GM12878 (cell line): ENCODE data around the gene IL37. TPM values are rescaled to one million over a fixed set of nuclear protein-coding genes. Genes with fewer than 3 reads are reported as not detected.

Experiments
- ATAC-seq: fragments of 200-7000 bp; cut with Tn5 transposase; 3 replicates; pipeline ENCODE4 v1.9.1; 2020; ENCODE audit warnings: mild to moderate bottlenecking, moderate library complexity
- BruUV-seq: library from RNA; stranded (reverse); fragments of 400-500 nt; replicated peaks from 2 replicates; lab custom pipeline; 2021; lab: Mats Ljungman, UMichigan
- CTCF ChIA-PET: fragments of 300-600 bp; sonication (Branson Sonifier 250); formaldehyde crosslinking; extraction: SDS; loops from one replicate; lab custom pipeline; 2021; ENCODE audit warnings: inconsistent platforms; lab: Yijun Ruan, JAX
- POLR2A ChIA-PET: fragments of 350-600 bp; formaldehyde crosslinking; extraction: SDS; loops from one replicate; lab custom pipeline; 2021; ENCODE audit warnings: inconsistent platforms; lab: Charles Lee
- RAD21 ChIA-PET: fragments of 300-600 bp; sonication (Branson Sonifier 250); formaldehyde crosslinking; loops from one replicate; lab custom pipeline; 2023; ENCODE audit warnings: antibody characterized with exemption; ENCODE audit not compliant: unreplicated experiment; lab: Charles Lee
- SMC1A ChIA-PET: fragments of 300-600 bp; sonication (Branson Sonifier 250); formaldehyde crosslinking; loops from one replicate; lab custom pipeline; 2023; ENCODE audit not compliant: unreplicated experiment, uncharacterized antibody; lab: Charles Lee
- DNase-seq: peaks from one replicate; pipeline ENCODE4 v3.0.0-alpha.2; 2011; ENCODE audit warnings: low read depth, low spot score
- FAIRE-seq: peaks from 3 replicates; lab custom pipeline; 2011; peaks lifted over from hg19 to GRCh38; lab: Jason Lieb, UNC
- H2AFZ ChIP-seq: 2 replicates; pipeline ENCODE4 v1.6.0; 2011; ENCODE audit warnings: low read depth, low read length, control low read depth; ENCODE audit not compliant: control insufficient read depth
- H3K27ac ChIP-seq: 2 replicates; pipeline ENCODE4 v1.5.1; 2011; ENCODE audit warnings: control low read depth; ENCODE audit not compliant: control insufficient read depth, insufficient read depth
- H3K27me3 ChIP-seq, 2 experiments: replicated peaks in 1 of 2; 2 replicates each; pipeline versions ENCODE4 v1.6.0 to v1.6.1; 2011; ENCODE audit warnings: low read length in 1 of 2; ENCODE audit not compliant: control insufficient read depth in 2 of 2, insufficient read depth in 2 of 2
- H3K36me3 ChIP-seq, 2 experiments: 2 replicates each; pipeline ENCODE4 v1.5.1; 2011; ENCODE audit warnings: low read length in 1 of 2; ENCODE audit not compliant: control insufficient read depth in 2 of 2, insufficient read depth in 2 of 2
- H3K4me1 ChIP-seq: 2 replicates; pipeline ENCODE4 v1.6.1; 2011; ENCODE audit warnings: mild to moderate bottlenecking, low read length, moderate library complexity, mixed read lengths; ENCODE audit not compliant: control insufficient read depth, insufficient read depth
- H3K4me2 ChIP-seq: 2 replicates; pipeline ENCODE4 v1.6.0; 2011; ENCODE audit warnings: control low read depth; ENCODE audit not compliant: control insufficient read depth, insufficient read depth
- H3K4me3 ChIP-seq: fragments of 200-600 bp; sonication (generic); 2 replicates; pipeline ENCODE4 v1.5.1; 2016
- H3K79me2 ChIP-seq: 2 replicates; pipeline ENCODE4 v1.6.0; 2011; ENCODE audit warnings: low read length; ENCODE audit not compliant: control insufficient read depth, insufficient read depth
- H3K9ac ChIP-seq: 2 replicates; pipeline ENCODE4 v1.8.0; 2011; ENCODE audit warnings: low read length, control low read depth, mixed read lengths; ENCODE audit not compliant: control insufficient read depth, insufficient read depth
- H3K9me3 ChIP-seq: replicated peaks from 3 replicates; pipeline ENCODE4 v1.5.1; 2011; ENCODE audit warnings: mild to moderate bottlenecking, low read length; ENCODE audit not compliant: control insufficient read depth, insufficient read depth
- H4K20me1 ChIP-seq: 2 replicates; pipeline ENCODE4 v1.6.0; 2011; ENCODE audit not compliant: control insufficient read depth, insufficient read depth
- CEBPB ChIP-seq, 2 experiments: fragments of 150-350 bp in 1 of 2; IDR thresholded peaks; 2 replicates each; pipeline ENCODE4 v1.6.1; 2012 to 2014; ENCODE audit warnings: low read depth in 2 of 2, low read length in 2 of 2, borderline replicate concordance in 1 of 2, inconsistent platforms in 1 of 2
- CHD2 ChIP-seq: IDR thresholded peaks from 2 replicates; pipeline ENCODE4 v1.6.1; 2011; ENCODE audit warnings: low read depth, low read length, improper control_type of control experiment, borderline replicate concordance
- DPF2 ChIP-seq: fragments of 450-650 bp; IDR thresholded peaks from 2 replicates; pipeline ENCODE4 v1.6.1; 2017; ENCODE audit warnings: mild to moderate bottlenecking
- HCFC1 ChIP-seq: fragments of 150-350 bp; IDR thresholded peaks from 2 replicates; pipeline ENCODE4 v1.6.1; 2014; ENCODE audit warnings: low read length
- HDAC2 ChIP-seq: fragments of 200-600 bp; sonication (generic); IDR thresholded peaks from 2 replicates; pipeline ENCODE4 v1.6.1; 2017
- JUNB ChIP-seq: IDR thresholded peaks from 2 replicates; pipeline ENCODE4 v1.6.1; 2016; ENCODE audit warnings: antibody characterized with exemption, mild to moderate bottlenecking
- NFYA ChIP-seq: IDR thresholded peaks from 2 replicates; pipeline ENCODE4 v1.6.1; 2011; ENCODE audit warnings: low read depth, mild to moderate bottlenecking, low read length, improper control_type of control experiment, borderline replicate concordance
- NRF1 ChIP-seq: conservative IDR thresholded peaks from 2 replicates; pipeline ENCODE4 v1.6.1; 2011; ENCODE audit warnings: mild to moderate bottlenecking, low read depth, low read length, improper control_type of control experiment
- PAX5 ChIP-seq: IDR thresholded peaks from 2 replicates; pipeline ENCODE4 v1.6.1; 2011; ENCODE audit warnings: low read depth, low read length, borderline replicate concordance
- TCF3 ChIP-seq: IDR thresholded peaks from 2 replicates; pipeline ENCODE4 v1.6.1; 2012; ENCODE audit warnings: low read depth, mild to moderate bottlenecking, low read length, borderline replicate concordance; ENCODE audit not compliant: insufficient read depth
- TCF7 ChIP-seq: IDR thresholded peaks from 2 replicates; pipeline ENCODE4 v1.6.1; 2014; ENCODE audit warnings: antibody characterized with exemption, borderline replicate concordance
- ZBED1 ChIP-seq: IDR thresholded peaks from 2 replicates; pipeline ENCODE4 v1.6.1; 2016; ENCODE audit warnings: borderline replicate concordance
- WGBS: methylation state at CpG from one replicate; pipeline ENCODE4 v1.1.6; 2016; ENCODE audit warnings: low lambda C conversion rate; ENCODE audit not compliant: insufficient replicate concordance, insufficient coverage; ENCODE audit errors: missing lambda C conversion rate; 5-methylcytosine and 5-hydroxymethylcytosine counted together
- in situ Hi-C: fragments of 300-500 bp; cut with MboI; formaldehyde crosslinking; loops from 9 replicates; pipeline ENCODE4 v1.14.3; 2018; ENCODE audit warnings: mixed read lengths
- intact Hi-C: fragments of 100-400 bp; cut with micrococcal nuclease; formaldehyde crosslinking; loops from one replicate; pipeline ENCODE4 v1.14.2; 2022; ENCODE audit not compliant: unreplicated experiment
- polyA plus RNA-seq, 11 experiments: library from polyadenylated mRNA; depleted of rRNA in 4 of 11; unstranded in 6 of 11; stranded (reverse) in 5 of 11; fragments of >200 nt; fragmentation: Nextera tagmentation in 4 of 11; fragmentation: Illumina TruSeq in 1 of 11; extraction: Ambion mirVana in 4 of 11; extraction: Trizol in 1 of 11; gene quantifications; 1 replicate in 1 of 11; 2 replicates in 10 of 11; pipeline versions ENCODE4 v1.2.1 to v1.2.3, GENCODE V29; 2011 to 2016; ENCODE audit warnings: inconsistent platforms in 2 of 11, missing spikeins in 2 of 11, low read depth in 1 of 11
- total RNA-seq, 4 experiments: library from RNA; depleted of rRNA in 3 of 4; stranded (reverse); fragments of >200 nt in 3 of 4; fragmentation: Illumina TruSeq in 1 of 4; extraction: Trizol in 1 of 4; gene quantifications; 2 replicates each; pipeline versions ENCODE4 v1.2.1 to v1.2.3, GENCODE V29; 2013 to 2021
- TF ChIP-seq, protein P1 (sequence below): fragments of 450-650 bp; IDR thresholded peaks from 2 replicates; pipeline ENCODE4 v1.6.1; 2017; ENCODE audit warnings: mild to moderate bottlenecking, moderate library complexity
- TF ChIP-seq, protein P2 (sequence below): fragments of 450-650 bp; formaldehyde crosslinking; IDR thresholded peaks from 2 replicates; pipeline ENCODE4 v1.4.0; 2020; ENCODE audit warnings: mild to moderate bottlenecking, moderate library complexity
- TF ChIP-seq, protein P3 (sequence below): fragments of 450-650 bp; IDR thresholded peaks from 2 replicates; pipeline ENCODE4 v1.6.1; 2018; ENCODE audit warnings: borderline replicate concordance, mild to moderate bottlenecking; ENCODE audit not compliant: partially characterized antibody

The IL37 gene
- total and polyA plus RNA-seq, 10 of the 15 experiments (the other 5 are each of a cell fraction or from before 2014, with no cell fraction given) = 0.41 to 0.54 TPM; not detected in 8

DNA sequence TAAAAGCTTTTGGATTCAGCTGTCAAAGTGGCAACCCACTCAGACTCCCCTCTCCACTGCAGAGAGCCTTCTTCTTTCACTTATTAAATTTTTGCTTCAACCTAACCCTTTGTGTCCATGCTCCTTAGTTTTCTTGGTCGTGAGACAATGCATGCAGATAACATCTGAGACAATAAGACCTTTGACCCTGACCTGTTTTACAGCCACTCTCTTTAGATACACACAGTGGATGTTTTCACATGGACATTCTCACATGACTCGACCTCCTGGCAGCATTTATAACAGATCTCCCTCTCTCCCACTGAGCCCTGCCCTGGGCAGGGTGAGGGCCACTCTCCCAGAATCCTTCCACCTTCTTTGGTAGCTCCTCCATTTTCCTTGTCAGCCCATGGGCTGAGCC is 36.4 kb downstream of the IL37 start:
- BruUV-seq = no TSS peak
- Histone ChIP-seq H3K36me3 (no peaks in the 10 kb centered on the region), H3K9me3 (no peaks in the 10 kb centered on the region; the same call in 2 of the 3 replicates), H3K27ac (no peak overlapping the region), H3K79me2 (no peaks in the 10 kb centered on the region), H4K20me1 (no peaks in the 10 kb centered on the region), H3K4me3 (no peak overlapping the region), H3K27me3 (0 out of 4 replicates have a peak, but pooled peaks cover 0 to 4% of the 10 kb centered on the region in 2 experiments), H3K4me1 (no peaks in the 10 kb centered on the region), H2AFZ (no peak overlapping the region), H3K9ac (no peak overlapping the region), H3K4me2 (no peak overlapping the region)
- intact Hi-C loops (no loop called here), in situ Hi-C loops (no loop called here)
- SMC1A ChIA-PET = interaction anchor here (0.8 to 2.2 kb wide), 4 partner anchors 21 to 198 kb away, joined by 3 to 7 read pairs (median 4); no protein-coding TSS in a partner anchor
- POLR2A ChIA-PET = no interaction called here
- RAD21 ChIA-PET = interaction anchor here (1.2 kb wide), 1 partner anchor 218 kb away, joined by 3 read pairs; no protein-coding TSS in a partner anchor
- 5% methylated on average over 2 of the region's 2 CpGs for WGBS
- CTCF ChIA-PET = interaction anchor here (0.8 to 1.7 kb wide), 8 partner anchors 9 to 221 kb away, joined by 3 to 5 read pairs (median 4); no protein-coding TSS in a partner anchor
- no peak for DNase-seq
- no peak for FAIRE-seq
- no peak for ATAC-seq
- TF ChIP-seq CHD2 = no peak
- no peak for TF ChIP-seq HCFC1
- no peak for TF ChIP-seq TCF3
- TF ChIP-seq JUNB = no peak
- TF ChIP-seq CEBPB (IDR thresholded peaks at IDR 0.05; ENCODE audit: borderline replicate concordance in 1 of 2, low read depth in 2 of 2, low read length in 2 of 2) = no peak
- no peak for TF ChIP-seq TCF7
- TF ChIP-seq NFYA = no peak
- TF ChIP-seq, protein P1, sequence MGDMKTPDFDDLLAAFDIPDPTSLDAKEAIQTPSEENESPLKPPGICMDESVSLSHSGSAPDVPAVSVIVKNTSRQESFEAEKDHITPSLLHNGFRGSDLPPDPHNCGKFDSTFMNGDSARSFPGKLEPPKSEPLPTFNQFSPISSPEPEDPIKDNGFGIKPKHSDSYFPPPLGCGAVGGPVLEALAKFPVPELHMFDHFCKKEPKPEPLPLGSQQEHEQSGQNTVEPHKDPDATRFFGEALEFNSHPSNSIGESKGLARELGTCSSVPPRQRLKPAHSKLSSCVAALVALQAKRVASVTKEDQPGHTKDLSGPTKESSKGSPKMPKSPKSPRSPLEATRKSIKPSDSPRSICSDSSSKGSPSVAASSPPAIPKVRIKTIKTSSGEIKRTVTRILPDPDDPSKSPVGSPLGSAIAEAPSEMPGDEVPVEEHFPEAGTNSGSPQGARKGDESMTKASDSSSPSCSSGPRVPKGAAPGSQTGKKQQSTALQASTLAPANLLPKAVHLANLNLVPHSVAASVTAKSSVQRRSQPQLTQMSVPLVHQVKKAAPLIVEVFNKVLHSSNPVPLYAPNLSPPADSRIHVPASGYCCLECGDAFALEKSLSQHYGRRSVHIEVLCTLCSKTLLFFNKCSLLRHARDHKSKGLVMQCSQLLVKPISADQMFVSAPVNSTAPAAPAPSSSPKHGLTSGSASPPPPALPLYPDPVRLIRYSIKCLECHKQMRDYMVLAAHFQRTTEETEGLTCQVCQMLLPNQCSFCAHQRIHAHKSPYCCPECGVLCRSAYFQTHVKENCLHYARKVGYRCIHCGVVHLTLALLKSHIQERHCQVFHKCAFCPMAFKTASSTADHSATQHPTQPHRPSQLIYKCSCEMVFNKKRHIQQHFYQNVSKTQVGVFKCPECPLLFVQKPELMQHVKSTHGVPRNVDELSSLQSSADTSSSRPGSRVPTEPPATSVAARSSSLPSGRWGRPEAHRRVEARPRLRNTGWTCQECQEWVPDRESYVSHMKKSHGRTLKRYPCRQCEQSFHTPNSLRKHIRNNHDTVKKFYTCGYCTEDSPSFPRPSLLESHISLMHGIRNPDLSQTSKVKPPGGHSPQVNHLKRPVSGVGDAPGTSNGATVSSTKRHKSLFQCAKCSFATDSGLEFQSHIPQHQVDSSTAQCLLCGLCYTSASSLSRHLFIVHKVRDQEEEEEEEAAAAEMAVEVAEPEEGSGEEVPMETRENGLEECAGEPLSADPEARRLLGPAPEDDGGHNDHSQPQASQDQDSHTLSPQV = no peak
- TF ChIP-seq HDAC2 = no peak
- no peak for TF ChIP-seq PAX5
- no peak for TF ChIP-seq DPF2
- TF ChIP-seq ZBED1 = no peak
- TF ChIP-seq, protein P2, sequence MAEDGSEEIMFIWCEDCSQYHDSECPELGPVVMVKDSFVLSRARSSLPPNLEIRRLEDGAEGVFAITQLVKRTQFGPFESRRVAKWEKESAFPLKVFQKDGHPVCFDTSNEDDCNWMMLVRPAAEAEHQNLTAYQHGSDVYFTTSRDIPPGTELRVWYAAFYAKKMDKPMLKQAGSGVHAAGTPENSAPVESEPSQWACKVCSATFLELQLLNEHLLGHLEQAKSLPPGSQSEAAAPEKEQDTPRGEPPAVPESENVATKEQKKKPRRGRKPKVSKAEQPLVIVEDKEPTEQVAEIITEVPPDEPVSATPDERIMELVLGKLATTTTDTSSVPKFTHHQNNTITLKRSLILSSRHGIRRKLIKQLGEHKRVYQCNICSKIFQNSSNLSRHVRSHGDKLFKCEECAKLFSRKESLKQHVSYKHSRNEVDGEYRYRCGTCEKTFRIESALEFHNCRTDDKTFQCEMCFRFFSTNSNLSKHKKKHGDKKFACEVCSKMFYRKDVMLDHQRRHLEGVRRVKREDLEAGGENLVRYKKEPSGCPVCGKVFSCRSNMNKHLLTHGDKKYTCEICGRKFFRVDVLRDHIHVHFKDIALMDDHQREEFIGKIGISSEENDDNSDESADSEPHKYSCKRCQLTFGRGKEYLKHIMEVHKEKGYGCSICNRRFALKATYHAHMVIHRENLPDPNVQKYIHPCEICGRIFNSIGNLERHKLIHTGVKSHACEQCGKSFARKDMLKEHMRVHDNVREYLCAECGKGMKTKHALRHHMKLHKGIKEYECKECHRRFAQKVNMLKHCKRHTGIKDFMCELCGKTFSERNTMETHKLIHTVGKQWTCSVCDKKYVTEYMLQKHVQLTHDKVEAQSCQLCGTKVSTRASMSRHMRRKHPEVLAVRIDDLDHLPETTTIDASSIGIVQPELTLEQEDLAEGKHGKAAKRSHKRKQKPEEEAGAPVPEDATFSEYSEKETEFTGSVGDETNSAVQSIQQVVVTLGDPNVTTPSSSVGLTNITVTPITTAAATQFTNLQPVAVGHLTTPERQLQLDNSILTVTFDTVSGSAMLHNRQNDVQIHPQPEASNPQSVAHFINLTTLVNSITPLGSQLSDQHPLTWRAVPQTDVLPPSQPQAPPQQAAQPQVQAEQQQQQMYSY (CRISPR knock-in tag) = no peak
- no peak for TF ChIP-seq NRF1
- TF ChIP-seq, protein P3, sequence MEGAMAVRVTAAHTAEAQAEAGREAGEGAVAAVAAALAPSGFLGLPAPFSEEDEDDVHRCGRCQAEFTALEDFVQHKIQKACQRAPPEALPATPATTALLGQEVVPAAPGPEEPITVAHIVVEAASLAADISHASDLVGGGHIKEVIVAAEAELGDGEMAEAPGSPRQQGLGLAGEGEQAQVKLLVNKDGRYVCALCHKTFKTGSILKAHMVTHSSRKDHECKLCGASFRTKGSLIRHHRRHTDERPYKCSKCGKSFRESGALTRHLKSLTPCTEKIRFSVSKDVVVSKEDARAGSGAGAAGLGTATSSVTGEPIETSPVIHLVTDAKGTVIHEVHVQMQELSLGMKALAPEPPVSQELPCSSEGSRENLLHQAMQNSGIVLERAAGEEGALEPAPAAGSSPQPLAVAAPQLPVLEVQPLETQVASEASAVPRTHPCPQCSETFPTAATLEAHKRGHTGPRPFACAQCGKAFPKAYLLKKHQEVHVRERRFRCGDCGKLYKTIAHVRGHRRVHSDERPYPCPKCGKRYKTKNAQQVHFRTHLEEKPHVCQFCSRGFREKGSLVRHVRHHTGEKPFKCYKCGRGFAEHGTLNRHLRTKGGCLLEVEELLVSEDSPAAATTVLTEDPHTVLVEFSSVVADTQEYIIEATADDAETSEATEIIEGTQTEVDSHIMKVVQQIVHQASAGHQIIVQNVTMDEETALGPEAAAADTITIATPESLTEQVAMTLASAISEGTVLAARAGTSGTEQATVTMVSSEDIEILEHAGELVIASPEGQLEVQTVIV = no peak
